WTC11 (cell line): ENCODE data around the gene SIN3B. TPM values are rescaled to one million over a fixed set of nuclear protein-coding genes. Genes with fewer than 3 reads are reported as not detected.

ENCODE experiments used
- ATAC-seq: fragments of 200-7000 bp; cut with Tn5 transposase; 2 replicates; pipeline ENCODE4 v1.10.0; 2021; ENCODE audit warnings: mild to moderate bottlenecking, moderate library complexity
- CTCF ChIA-PET: fragments of 300-600 bp; sonication (Branson Sonifier 250); formaldehyde crosslinking; loops from one replicate; lab custom pipeline; 2021; ENCODE audit warnings: antibody characterized with exemption; lab: Charles Lee
- POLR2A ChIA-PET: fragments of 350-600 bp; sonication (Branson Sonifier 250); formaldehyde crosslinking; loops from one replicate; lab custom pipeline; 2021; ENCODE audit warnings: antibody characterized with exemption; lab: Charles Lee
- DNase-seq: peaks from one replicate; pipeline ENCODE4 v3.0.0; 2021; ENCODE audit warnings: low spot score
- H3K27ac Mint-ChIP-seq: 2 replicates; pipeline ENCODE4 v1.8.0; 2021; ENCODE audit warnings: mixed read lengths
- H3K27me3 Mint-ChIP-seq: 2 replicates; pipeline ENCODE4 v1.8.0; 2021; ENCODE audit warnings: low read depth, mild to moderate bottlenecking, moderate library complexity, mixed read lengths
- H3K36me3 Mint-ChIP-seq: 2 replicates; pipeline ENCODE4 v1.8.0; 2021; ENCODE audit warnings: mixed read lengths
- H3K4me1 Mint-ChIP-seq: 2 replicates; pipeline ENCODE4 v1.8.0; 2022; ENCODE audit warnings: mixed read lengths
- H3K4me3 Mint-ChIP-seq: 2 replicates; pipeline ENCODE4 v1.8.0; 2021; ENCODE audit warnings: mild to moderate bottlenecking, moderate library complexity, mixed read lengths
- H3K9me3 Mint-ChIP-seq: 2 replicates; pipeline ENCODE4 v1.8.0; 2021; ENCODE audit warnings: mixed read lengths
- FOXK1 ChIP-seq: sonication (generic); formaldehyde crosslinking; IDR thresholded peaks from 2 replicates; pipeline ENCODE4 v1.8.0; 2022; ENCODE audit warnings: mild to moderate bottlenecking, moderate library complexity, missing genetic modification reagents
- RORB ChIP-seq: fragments of 250-450 bp; sonication (Bioruptor Pico); IDR thresholded peaks from 2 replicates; pipeline ENCODE4 v1.9.0; 2021; ENCODE audit warnings: mild to moderate bottlenecking
- SMAD4 ChIP-seq: sonication (generic); formaldehyde crosslinking; IDR thresholded peaks from 2 replicates; pipeline ENCODE4 v1.8.0; 2022; ENCODE audit warnings: mild to moderate bottlenecking, missing genetic modification reagents
- total RNA-seq: library from RNA; stranded (reverse); gene quantifications from 3 replicates; pipeline ENCODE4 v1.2.3, GENCODE V29; 2021
- TF ChIP-seq, protein P1 (sequence below): sonication (generic); formaldehyde crosslinking; IDR thresholded peaks from 2 replicates; pipeline ENCODE4 v1.8.1; 2023; ENCODE audit warnings: mild to moderate bottlenecking, missing genetic modification reagents, moderate library complexity
- TF ChIP-seq, protein P2 (sequence below): sonication (generic); formaldehyde crosslinking; IDR thresholded peaks from 2 replicates; pipeline ENCODE4 v1.8.1; 2022; ENCODE audit warnings: low read depth, missing genetic modification reagents, borderline replicate concordance
- TF ChIP-seq, protein P3 (sequence below): sonication (generic); formaldehyde crosslinking; IDR thresholded peaks from 2 replicates; pipeline ENCODE4 v1.8.1; 2023; ENCODE audit warnings: mild to moderate bottlenecking, moderate library complexity, missing genetic modification reagents
- TF ChIP-seq, protein P4 (sequence below): sonication (generic); formaldehyde crosslinking; IDR thresholded peaks from 2 replicates; pipeline ENCODE4 v1.8.1; 2023; ENCODE audit warnings: mild to moderate bottlenecking, missing genetic modification reagents, borderline replicate concordance
- TF ChIP-seq, protein P5 (sequence below): sonication (generic); formaldehyde crosslinking; IDR thresholded peaks from 2 replicates; pipeline ENCODE4 v1.8.0; 2023; ENCODE audit warnings: mild to moderate bottlenecking, missing genetic modification reagents
- TF ChIP-seq, protein P6 (sequence below): fragments of 250-450 bp; sonication (Bioruptor Pico); IDR thresholded peaks from 2 replicates; pipeline ENCODE4 v2.1.2; 2022; ENCODE audit warnings: mild to moderate bottlenecking, moderate library complexity
- TF ChIP-seq, protein P7 (sequence below): fragments of 250-450 bp; sonication (Bioruptor Pico); IDR thresholded peaks from 2 replicates; pipeline ENCODE4 v1.9.0; 2021; ENCODE audit warnings: mild to moderate bottlenecking, borderline replicate concordance

SIN3B gene
- total RNA-seq, 1 experiment from 2014 or later: 87.7 TPM

DNA sequence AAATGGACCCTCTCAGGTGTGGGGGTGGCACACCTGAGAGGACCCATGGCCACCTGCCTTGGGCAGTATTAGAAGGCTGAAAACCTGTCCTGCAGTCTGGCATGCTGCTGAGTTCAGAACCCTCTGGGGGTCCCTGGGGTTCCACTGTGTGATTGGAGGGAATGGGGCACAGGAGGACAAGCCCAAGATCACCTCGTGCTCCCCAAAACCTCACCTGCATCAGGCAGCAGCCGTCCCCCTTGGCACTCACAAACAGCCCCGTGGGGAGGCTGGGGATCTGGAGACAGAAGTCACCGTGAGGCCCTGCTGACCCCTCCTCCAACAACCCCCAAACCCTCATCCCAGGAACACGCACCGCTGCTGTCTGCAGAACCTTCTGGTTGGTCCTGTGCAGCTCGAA lies 74.1 kb downstream of the SIN3B start:
- DNase-seq: no peak
- Mint-ChIP-seq H3K4me1 (no peaks in the 10 kb centered on the region), H3K27ac (no peak overlapping the region), H3K27me3 (peaks cover 20% of the 10 kb centered on the region), H3K4me3 (no peak overlapping the region), H3K36me3 (no peaks in the 10 kb centered on the region), H3K9me3 (peaks cover 6% of the 10 kb centered on the region)
- ATAC-seq: no peak
- ChIA-PET POLR2A (no interaction called here), CTCF (no interaction called here)
- TF ChIP-seq, protein P1, sequence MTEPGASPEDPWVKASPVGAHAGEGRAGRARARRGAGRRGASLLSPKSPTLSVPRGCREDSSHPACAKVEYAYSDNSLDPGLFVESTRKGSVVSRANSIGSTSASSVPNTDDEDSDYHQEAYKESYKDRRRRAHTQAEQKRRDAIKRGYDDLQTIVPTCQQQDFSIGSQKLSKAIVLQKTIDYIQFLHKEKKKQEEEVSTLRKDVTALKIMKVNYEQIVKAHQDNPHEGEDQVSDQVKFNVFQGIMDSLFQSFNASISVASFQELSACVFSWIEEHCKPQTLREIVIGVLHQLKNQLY (CRISPR knock-in tag): no peak
- TF ChIP-seq, protein P2, sequence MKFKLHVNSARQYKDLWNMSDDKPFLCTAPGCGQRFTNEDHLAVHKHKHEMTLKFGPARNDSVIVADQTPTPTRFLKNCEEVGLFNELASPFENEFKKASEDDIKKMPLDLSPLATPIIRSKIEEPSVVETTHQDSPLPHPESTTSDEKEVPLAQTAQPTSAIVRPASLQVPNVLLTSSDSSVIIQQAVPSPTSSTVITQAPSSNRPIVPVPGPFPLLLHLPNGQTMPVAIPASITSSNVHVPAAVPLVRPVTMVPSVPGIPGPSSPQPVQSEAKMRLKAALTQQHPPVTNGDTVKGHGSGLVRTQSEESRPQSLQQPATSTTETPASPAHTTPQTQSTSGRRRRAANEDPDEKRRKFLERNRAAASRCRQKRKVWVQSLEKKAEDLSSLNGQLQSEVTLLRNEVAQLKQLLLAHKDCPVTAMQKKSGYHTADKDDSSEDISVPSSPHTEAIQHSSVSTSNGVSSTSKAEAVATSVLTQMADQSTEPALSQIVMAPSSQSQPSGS (CRISPR knock-in tag): no peak
- TF ChIP-seq RORB: no peak
- TF ChIP-seq, protein P3, sequence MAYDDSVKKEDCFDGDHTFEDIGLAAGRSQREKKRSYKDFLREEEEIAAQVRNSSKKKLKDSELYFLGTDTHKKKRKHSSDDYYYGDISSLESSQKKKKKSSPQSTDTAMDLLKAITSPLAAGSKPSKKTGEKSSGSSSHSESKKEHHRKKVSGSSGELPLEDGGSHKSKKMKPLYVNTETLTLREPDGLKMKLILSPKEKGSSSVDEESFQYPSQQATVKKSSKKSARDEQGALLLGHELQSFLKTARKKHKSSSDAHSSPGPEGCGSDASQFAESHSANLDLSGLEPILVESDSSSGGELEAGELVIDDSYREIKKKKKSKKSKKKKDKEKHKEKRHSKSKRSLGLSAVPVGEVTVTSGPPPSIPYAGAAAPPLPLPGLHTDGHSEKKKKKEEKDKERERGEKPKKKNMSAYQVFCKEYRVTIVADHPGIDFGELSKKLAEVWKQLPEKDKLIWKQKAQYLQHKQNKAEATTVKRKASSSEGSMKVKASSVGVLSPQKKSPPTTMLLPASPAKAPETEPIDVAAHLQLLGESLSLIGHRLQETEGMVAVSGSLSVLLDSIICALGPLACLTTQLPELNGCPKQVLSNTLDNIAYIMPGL: no peak
- TF ChIP-seq FOXK1 (CRISPR knock-in tag): no peak
- TF ChIP-seq, protein P4, sequence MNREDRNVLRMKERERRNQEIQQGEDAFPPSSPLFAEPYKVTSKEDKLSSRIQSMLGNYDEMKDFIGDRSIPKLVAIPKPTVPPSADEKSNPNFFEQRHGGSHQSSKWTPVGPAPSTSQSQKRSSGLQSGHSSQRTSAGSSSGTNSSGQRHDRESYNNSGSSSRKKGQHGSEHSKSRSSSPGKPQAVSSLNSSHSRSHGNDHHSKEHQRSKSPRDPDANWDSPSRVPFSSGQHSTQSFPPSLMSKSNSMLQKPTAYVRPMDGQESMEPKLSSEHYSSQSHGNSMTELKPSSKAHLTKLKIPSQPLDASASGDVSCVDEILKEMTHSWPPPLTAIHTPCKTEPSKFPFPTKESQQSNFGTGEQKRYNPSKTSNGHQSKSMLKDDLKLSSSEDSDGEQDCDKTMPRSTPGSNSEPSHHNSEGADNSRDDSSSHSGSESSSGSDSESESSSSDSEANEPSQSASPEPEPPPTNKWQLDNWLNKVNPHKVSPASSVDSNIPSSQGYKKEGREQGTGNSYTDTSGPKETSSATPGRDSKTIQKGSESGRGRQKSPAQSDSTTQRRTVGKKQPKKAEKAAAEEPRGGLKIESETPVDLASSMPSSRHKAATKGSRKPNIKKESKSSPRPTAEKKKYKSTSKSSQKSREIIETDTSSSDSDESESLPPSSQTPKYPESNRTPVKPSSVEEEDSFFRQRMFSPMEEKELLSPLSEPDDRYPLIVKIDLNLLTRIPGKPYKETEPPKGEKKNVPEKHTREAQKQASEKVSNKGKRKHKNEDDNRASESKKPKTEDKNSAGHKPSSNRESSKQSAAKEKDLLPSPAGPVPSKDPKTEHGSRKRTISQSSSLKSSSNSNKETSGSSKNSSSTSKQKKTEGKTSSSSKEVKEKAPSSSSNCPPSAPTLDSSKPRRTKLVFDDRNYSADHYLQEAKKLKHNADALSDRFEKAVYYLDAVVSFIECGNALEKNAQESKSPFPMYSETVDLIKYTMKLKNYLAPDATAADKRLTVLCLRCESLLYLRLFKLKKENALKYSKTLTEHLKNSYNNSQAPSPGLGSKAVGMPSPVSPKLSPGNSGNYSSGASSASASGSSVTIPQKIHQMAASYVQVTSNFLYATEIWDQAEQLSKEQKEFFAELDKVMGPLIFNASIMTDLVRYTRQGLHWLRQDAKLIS (CRISPR knock-in tag): no peak
- TF ChIP-seq, protein P5, sequence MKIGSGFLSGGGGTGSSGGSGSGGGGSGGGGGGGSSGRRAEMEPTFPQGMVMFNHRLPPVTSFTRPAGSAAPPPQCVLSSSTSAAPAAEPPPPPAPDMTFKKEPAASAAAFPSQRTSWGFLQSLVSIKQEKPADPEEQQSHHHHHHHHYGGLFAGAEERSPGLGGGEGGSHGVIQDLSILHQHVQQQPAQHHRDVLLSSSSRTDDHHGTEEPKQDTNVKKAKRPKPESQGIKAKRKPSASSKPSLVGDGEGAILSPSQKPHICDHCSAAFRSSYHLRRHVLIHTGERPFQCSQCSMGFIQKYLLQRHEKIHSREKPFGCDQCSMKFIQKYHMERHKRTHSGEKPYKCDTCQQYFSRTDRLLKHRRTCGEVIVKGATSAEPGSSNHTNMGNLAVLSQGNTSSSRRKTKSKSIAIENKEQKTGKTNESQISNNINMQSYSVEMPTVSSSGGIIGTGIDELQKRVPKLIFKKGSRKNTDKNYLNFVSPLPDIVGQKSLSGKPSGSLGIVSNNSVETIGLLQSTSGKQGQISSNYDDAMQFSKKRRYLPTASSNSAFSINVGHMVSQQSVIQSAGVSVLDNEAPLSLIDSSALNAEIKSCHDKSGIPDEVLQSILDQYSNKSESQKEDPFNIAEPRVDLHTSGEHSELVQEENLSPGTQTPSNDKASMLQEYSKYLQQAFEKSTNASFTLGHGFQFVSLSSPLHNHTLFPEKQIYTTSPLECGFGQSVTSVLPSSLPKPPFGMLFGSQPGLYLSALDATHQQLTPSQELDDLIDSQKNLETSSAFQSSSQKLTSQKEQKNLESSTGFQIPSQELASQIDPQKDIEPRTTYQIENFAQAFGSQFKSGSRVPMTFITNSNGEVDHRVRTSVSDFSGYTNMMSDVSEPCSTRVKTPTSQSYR (CRISPR knock-in tag): no peak

DNA sequence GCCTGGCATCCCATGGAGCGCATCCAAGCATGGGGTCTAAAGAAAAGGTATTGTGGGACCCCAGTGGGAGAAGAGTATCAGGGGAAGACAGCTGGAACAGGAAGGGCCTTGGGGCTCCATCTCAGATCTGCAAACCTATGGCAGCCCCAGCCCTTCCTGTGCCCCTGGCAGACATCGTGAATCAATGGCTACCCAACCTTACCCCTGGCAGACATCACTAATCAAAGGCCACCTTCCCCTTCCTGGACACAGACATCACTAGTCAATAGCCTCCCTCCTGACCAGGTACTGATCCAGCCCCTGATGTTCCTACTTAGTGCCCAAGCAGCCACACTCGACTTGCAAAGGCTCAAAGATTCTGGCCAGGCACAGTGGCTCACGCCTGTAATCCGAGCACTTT lies 75.4 kb downstream of the SIN3B start:
- Mint-ChIP-seq H3K27ac (no peak overlapping the region), H3K9me3 (peaks cover 6% of the 10 kb centered on the region), H3K4me3 (no peak overlapping the region), H3K36me3 (no peaks in the 10 kb centered on the region), H3K4me1 (no peaks in the 10 kb centered on the region), H3K27me3 (peaks cover 7% of the 10 kb centered on the region)
- POLR2A ChIA-PET: no interaction called here
- TF ChIP-seq SMAD4 (CRISPR knock-in tag): no peak
- TF ChIP-seq, protein P6, sequence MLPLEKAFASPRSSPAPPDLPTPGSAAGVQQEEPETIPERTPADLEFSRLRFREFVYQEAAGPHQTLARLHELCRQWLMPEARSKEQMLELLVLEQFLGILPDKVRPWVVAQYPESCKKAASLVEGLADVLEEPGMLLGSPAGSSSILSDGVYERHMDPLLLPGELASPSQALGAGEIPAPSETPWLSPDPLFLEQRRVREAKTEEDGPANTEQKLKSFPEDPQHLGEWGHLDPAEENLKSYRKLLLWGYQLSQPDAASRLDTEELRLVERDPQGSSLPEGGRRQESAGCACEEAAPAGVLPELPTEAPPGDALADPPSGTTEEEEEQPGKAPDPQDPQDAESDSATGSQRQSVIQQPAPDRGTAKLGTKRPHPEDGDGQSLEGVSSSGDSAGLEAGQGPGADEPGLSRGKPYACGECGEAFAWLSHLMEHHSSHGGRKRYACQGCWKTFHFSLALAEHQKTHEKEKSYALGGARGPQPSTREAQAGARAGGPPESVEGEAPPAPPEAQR (CRISPR knock-in tag): no peak
- TF ChIP-seq, protein P7, sequence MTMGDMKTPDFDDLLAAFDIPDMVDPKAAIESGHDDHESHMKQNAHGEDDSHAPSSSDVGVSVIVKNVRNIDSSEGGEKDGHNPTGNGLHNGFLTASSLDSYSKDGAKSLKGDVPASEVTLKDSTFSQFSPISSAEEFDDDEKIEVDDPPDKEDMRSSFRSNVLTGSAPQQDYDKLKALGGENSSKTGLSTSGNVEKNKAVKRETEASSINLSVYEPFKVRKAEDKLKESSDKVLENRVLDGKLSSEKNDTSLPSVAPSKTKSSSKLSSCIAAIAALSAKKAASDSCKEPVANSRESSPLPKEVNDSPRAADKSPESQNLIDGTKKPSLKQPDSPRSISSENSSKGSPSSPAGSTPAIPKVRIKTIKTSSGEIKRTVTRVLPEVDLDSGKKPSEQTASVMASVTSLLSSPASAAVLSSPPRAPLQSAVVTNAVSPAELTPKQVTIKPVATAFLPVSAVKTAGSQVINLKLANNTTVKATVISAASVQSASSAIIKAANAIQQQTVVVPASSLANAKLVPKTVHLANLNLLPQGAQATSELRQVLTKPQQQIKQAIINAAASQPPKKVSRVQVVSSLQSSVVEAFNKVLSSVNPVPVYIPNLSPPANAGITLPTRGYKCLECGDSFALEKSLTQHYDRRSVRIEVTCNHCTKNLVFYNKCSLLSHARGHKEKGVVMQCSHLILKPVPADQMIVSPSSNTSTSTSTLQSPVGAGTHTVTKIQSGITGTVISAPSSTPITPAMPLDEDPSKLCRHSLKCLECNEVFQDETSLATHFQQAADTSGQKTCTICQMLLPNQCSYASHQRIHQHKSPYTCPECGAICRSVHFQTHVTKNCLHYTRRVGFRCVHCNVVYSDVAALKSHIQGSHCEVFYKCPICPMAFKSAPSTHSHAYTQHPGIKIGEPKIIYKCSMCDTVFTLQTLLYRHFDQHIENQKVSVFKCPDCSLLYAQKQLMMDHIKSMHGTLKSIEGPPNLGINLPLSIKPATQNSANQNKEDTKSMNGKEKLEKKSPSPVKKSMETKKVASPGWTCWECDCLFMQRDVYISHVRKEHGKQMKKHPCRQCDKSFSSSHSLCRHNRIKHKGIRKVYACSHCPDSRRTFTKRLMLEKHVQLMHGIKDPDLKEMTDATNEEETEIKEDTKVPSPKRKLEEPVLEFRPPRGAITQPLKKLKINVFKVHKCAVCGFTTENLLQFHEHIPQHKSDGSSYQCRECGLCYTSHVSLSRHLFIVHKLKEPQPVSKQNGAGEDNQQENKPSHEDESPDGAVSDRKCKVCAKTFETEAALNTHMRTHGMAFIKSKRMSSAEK: no peak
- no peak for DNase-seq
- ATAC-seq: no peak
- CTCF ChIA-PET: no interaction called here
